HepG2 (cell line): Measurements from ENCODE around the gene LCN2. TPM values are rescaled to one million over a fixed set of nuclear protein-coding genes. Genes with fewer than 3 reads are reported as not detected.

ENCODE experiments used
- CEBPB ChIP-seq: IDR thresholded peaks from 2 replicates; pipeline ENCODE4 v1.6.1; 2011; ENCODE audit warnings: low read depth, low read length, improper control_type of control experiment, borderline replicate concordance
- ETV6 ChIP-seq: sonication (generic); formaldehyde crosslinking; conservative IDR thresholded peaks from 2 replicates; pipeline ENCODE4 v1.4.0; 2020; ENCODE audit warnings: missing genetic modification reagents
- FOXC1 ChIP-seq: sonication (generic); formaldehyde crosslinking; IDR thresholded peaks from 2 replicates; pipeline ENCODE4 v1.8.0; 2022; ENCODE audit warnings: mild to moderate bottlenecking, missing genetic modification reagents, borderline replicate concordance
- FOXM1 ChIP-seq: sonication (generic); formaldehyde crosslinking; IDR thresholded peaks from 2 replicates; pipeline ENCODE4 v1.5.0; 2020; ENCODE audit warnings: missing genetic modification reagents
- GATAD1 ChIP-seq: IDR thresholded peaks from 2 replicates; pipeline ENCODE4 v1.6.1; 2016; ENCODE audit warnings: missing genetic modification reagents, missing compliant biosample characterization
- HMG20B ChIP-seq: conservative IDR thresholded peaks from 2 replicates; pipeline ENCODE4 v1.6.1; 2016; ENCODE audit warnings: missing genetic modification reagents, missing compliant biosample characterization
- HOXA5 ChIP-seq: sonication (generic); formaldehyde crosslinking; IDR thresholded peaks from 2 replicates; pipeline ENCODE4 v1.4.0; 2020; ENCODE audit warnings: missing genetic modification reagents
- KDM5A ChIP-seq: fragments of 200-600 bp; sonication (generic); IDR thresholded peaks from 2 replicates; pipeline ENCODE4 v1.7.0; 2018; ENCODE audit warnings: antibody characterized with exemption, mild to moderate bottlenecking, low read length, borderline replicate concordance
- MXD1 ChIP-seq: sonication (generic); formaldehyde crosslinking; IDR thresholded peaks from 2 replicates; pipeline ENCODE4 v1.4.0; 2020; ENCODE audit warnings: mild to moderate bottlenecking, missing genetic modification reagents
- PPARG ChIP-seq: conservative IDR thresholded peaks from 2 replicates; pipeline ENCODE4 v1.6.1; 2016; ENCODE audit warnings: missing biosample characterization, missing genetic modification reagents
- RFX3 ChIP-seq: IDR thresholded peaks from 2 replicates; pipeline ENCODE4 v1.6.1; 2016; ENCODE audit warnings: missing biosample characterization, missing genetic modification reagents
- RXRA ChIP-seq: sonication (generic); formaldehyde crosslinking; IDR thresholded peaks from 2 replicates; pipeline ENCODE4 v1.5.1; 2020; ENCODE audit warnings: missing genetic modification reagents
- TFAP4 ChIP-seq: sonication (generic); IDR thresholded peaks from 2 replicates; pipeline ENCODE4 v1.6.1; 2016; ENCODE audit warnings: low read depth, borderline replicate concordance
- THAP9 ChIP-seq: sonication (generic); formaldehyde crosslinking; IDR thresholded peaks from 2 replicates; pipeline ENCODE4; 2020; ENCODE audit warnings: missing genetic modification reagents, mild to moderate bottlenecking, borderline replicate concordance
- ZBTB26 ChIP-seq: IDR thresholded peaks from 2 replicates; pipeline ENCODE4 v1.6.1; 2016; ENCODE audit warnings: missing compliant biosample characterization, missing genetic modification reagents, borderline replicate concordance
- ZBTB34 ChIP-seq: sonication (generic); formaldehyde crosslinking; IDR thresholded peaks from 2 replicates; pipeline ENCODE4 v1.8.0; 2022; ENCODE audit warnings: mild to moderate bottlenecking, missing genetic modification reagents
- ZFP36L1 ChIP-seq: sonication (generic); formaldehyde crosslinking; IDR thresholded peaks from 2 replicates; pipeline ENCODE4 v1.8.0; 2022; ENCODE audit warnings: mild to moderate bottlenecking, missing genetic modification reagents, moderate library complexity
- ZMYM3 ChIP-seq: sonication (generic); formaldehyde crosslinking; IDR thresholded peaks from 2 replicates; pipeline ENCODE4 v1.5.1; 2020; ENCODE audit warnings: mild to moderate bottlenecking, missing genetic modification reagents
- ZNF234 ChIP-seq: sonication (generic); formaldehyde crosslinking; conservative IDR thresholded peaks from 2 replicates; pipeline ENCODE4 v1.5.1; 2020; ENCODE audit warnings: mild to moderate bottlenecking, missing genetic modification reagents
- ZNF558 ChIP-seq: sonication (generic); formaldehyde crosslinking; IDR thresholded peaks from 2 replicates; pipeline ENCODE4 v1.9.0; 2022; ENCODE audit warnings: mild to moderate bottlenecking, missing genetic modification reagents, borderline replicate concordance
- ZNF589 ChIP-seq: sonication (generic); formaldehyde crosslinking; conservative IDR thresholded peaks from 2 replicates; pipeline ENCODE4 v1.8.0; 2022; ENCODE audit warnings: mild to moderate bottlenecking, moderate library complexity, missing genetic modification reagents
- ZNF883 ChIP-seq: sonication (generic); formaldehyde crosslinking; IDR thresholded peaks from 2 replicates; pipeline ENCODE4 v1.5.1; 2020; ENCODE audit warnings: mild to moderate bottlenecking, missing genetic modification reagents; ENCODE audit errors: not compliant biosample characterization
- polyA plus RNA-seq, 8 experiments: library from polyadenylated mRNA; depleted of rRNA in 3 of 8; stranded (reverse) in 7 of 8; unstranded in 1 of 8; fragments of >200 nt; fragmentation: Illumina TruSeq in 4 of 8; extraction: Trizol in 4 of 8; gene quantifications; 2 replicates each; pipeline versions ENCODE4 v1.2.1 to v1.2.3, GENCODE V29; 2011 to 2016; ENCODE audit warnings: low read depth in 4 of 8, missing spikeins in 1 of 8, mixed read lengths in 1 of 8; ENCODE audit not compliant: insufficient read depth in 1 of 8
- total RNA-seq, 5 experiments: library from RNA; depleted of rRNA; stranded (reverse); fragments of >200 nt; fragmentation: Illumina TruSeq; extraction: Trizol; gene quantifications; 2 replicates each; pipeline ENCODE4 v1.2.3, GENCODE V29; 2016; ENCODE audit warnings: low read depth in 1 of 5

Gene LCN2
- total and polyA plus RNA-seq, 2 of the 13 experiments (the other 11 are each of a cell fraction or from before 2014, with no cell fraction given): 0.38 to 1.4 TPM

- TF ChIP-seq FOXC1 (CRISPR knock-in tag) (peak; percentile 48; the same call in 1 of the 2 replicates), FOXM1 (CRISPR knock-in tag) (no peak), ZNF589 (no peak), ETV6 (CRISPR knock-in tag) (no peak), PPARG (CRISPR knock-in tag) (peak; percentile 92), KDM5A (no peak), ZNF558 (CRISPR knock-in tag) (no peak), RFX3 (no peak), ZNF234 (CRISPR knock-in tag) (no peak), CEBPB (peak; percentile 87), HOXA5 (CRISPR knock-in tag) (no peak; the same call in 1 of the 2 replicates), RXRA (peak; percentile 87), ZMYM3 (CRISPR knock-in tag) (peak; percentile 83), THAP9 (CRISPR knock-in tag) (peak; percentile 65; the same call in 1 of the 2 replicates), MXD1 (CRISPR knock-in tag) (peak; percentile 67; the same call in 1 of the 2 replicates), ZNF883 (CRISPR knock-in tag) (no peak), ZBTB26 (CRISPR knock-in tag) (0 out of 2 replicates have a peak, but pooled peaks have one; percentile 26), ZBTB34 (peak; percentile 81), HMG20B (CRISPR knock-in tag) (0 out of 2 replicates have a peak, but pooled peaks have one; percentile 34), ZFP36L1 (CRISPR knock-in tag) (0 out of 2 replicates have a peak, but pooled peaks have one; percentile 71), TFAP4 (peak; percentile 87), GATAD1 (0 out of 2 replicates have a peak, but pooled peaks have one; percentile 25)
Observed at GRCh38 chr9:128104171-128104618, 45.1 kb upstream of the LCN2 start (continued).
